Panc1 (cell line): ENCODE results near the gene NHS.

Source experiments
- POLR2AphosphoS5 ChIP-seq: IDR thresholded peaks from 2 replicates; pipeline ENCODE4 v1.6.1; 2012; ENCODE audit warnings: mild to moderate bottlenecking, low read depth, low read length, moderate library complexity
- TF ChIP-seq, protein P1 (sequence below): fragments of 450-650 bp; IDR thresholded peaks from 2 replicates; pipeline ENCODE4 v1.5.1; 2017; ENCODE audit warnings: mild to moderate bottlenecking
- TF ChIP-seq, protein P2 (sequence below), 2 experiments: IDR thresholded peaks; 2 replicates each; pipeline ENCODE4 v1.6.1; 2011 to 2012; ENCODE audit warnings: low read depth in 2 of 2, control low read depth in 1 of 2, low read length in 1 of 2, mild to moderate bottlenecking in 1 of 2, moderate library complexity in 1 of 2; ENCODE audit not compliant: insufficient read depth in 1 of 2

DNA sequence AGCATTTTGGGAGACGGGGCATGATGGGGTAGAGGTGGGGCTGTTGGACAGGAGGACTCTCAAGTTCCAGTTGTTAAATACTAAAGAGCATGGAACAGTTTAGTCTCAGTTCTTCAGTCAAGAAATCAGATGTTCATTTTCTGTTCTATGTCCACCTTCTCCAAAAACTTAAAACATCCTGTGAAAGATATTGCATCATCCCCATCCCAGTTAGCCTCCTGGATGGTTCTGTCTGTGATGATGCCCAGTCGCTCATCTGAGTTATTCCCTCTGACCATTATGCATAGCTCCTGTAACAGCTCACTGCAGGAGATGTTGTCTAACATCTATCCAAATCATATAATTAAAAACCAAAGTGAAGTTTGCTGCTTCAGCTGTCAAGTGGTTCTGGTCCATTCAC lies 330.2 kb downstream of the NHS start:
- TF ChIP-seq, protein P1, sequence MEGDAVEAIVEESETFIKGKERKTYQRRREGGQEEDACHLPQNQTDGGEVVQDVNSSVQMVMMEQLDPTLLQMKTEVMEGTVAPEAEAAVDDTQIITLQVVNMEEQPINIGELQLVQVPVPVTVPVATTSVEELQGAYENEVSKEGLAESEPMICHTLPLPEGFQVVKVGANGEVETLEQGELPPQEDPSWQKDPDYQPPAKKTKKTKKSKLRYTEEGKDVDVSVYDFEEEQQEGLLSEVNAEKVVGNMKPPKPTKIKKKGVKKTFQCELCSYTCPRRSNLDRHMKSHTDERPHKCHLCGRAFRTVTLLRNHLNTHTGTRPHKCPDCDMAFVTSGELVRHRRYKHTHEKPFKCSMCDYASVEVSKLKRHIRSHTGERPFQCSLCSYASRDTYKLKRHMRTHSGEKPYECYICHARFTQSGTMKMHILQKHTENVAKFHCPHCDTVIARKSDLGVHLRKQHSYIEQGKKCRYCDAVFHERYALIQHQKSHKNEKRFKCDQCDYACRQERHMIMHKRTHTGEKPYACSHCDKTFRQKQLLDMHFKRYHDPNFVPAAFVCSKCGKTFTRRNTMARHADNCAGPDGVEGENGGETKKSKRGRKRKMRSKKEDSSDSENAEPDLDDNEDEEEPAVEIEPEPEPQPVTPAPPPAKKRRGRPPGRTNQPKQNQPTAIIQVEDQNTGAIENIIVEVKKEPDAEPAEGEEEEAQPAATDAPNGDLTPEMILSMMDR, result no peak
- TF ChIP-seq POLR2AphosphoS5, result no peak
- TF ChIP-seq, protein P2, sequence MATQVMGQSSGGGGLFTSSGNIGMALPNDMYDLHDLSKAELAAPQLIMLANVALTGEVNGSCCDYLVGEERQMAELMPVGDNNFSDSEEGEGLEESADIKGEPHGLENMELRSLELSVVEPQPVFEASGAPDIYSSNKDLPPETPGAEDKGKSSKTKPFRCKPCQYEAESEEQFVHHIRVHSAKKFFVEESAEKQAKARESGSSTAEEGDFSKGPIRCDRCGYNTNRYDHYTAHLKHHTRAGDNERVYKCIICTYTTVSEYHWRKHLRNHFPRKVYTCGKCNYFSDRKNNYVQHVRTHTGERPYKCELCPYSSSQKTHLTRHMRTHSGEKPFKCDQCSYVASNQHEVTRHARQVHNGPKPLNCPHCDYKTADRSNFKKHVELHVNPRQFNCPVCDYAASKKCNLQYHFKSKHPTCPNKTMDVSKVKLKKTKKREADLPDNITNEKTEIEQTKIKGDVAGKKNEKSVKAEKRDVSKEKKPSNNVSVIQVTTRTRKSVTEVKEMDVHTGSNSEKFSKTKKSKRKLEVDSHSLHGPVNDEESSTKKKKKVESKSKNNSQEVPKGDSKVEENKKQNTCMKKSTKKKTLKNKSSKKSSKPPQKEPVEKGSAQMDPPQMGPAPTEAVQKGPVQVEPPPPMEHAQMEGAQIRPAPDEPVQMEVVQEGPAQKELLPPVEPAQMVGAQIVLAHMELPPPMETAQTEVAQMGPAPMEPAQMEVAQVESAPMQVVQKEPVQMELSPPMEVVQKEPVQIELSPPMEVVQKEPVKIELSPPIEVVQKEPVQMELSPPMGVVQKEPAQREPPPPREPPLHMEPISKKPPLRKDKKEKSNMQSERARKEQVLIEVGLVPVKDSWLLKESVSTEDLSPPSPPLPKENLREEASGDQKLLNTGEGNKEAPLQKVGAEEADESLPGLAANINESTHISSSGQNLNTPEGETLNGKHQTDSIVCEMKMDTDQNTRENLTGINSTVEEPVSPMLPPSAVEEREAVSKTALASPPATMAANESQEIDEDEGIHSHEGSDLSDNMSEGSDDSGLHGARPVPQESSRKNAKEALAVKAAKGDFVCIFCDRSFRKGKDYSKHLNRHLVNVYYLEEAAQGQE (IDR thresholded peaks at IDR 0.05; ENCODE audit: insufficient read depth in 1 of 2, low read depth in 2 of 2, low read length in 1 of 2), result no peak
